ENCODE data around the gene ADRB1.

ADRB1 gene

GRCh38 chr10:114031073-114031972 lies 12.3 kb upstream of the ADRB1 start:
- TF ChIP-seq CTCF (conservative IDR thresholded peaks at IDR 0.05; ENCODE audit: low read depth, low read length): no peak
- no peak for DNase-seq (ENCODE audit: low read depth)
- H3K4me3 ChIP-seq (ENCODE audit: low read depth, low read length): no peak overlapping the region

- no peak for DNase-seq (ENCODE audit: low read depth)
- no peak overlapping the region for H3K4me3 ChIP-seq (ENCODE audit: low read depth, low read length)
- TF ChIP-seq CTCF (conservative IDR thresholded peaks at IDR 0.05; ENCODE audit: low read depth, low read length): no peak
Measured at GRCh38 chr10:114033566-114033965, 10.1 kb upstream of the ADRB1 start.

GRCh38 chr10:114034923-114035645 lies 8.6 kb upstream of the ADRB1 start:
- DNase-seq (ENCODE audit: low read depth): no peak
- TF ChIP-seq CTCF (conservative IDR thresholded peaks at IDR 0.05; ENCODE audit: low read depth, low read length): no peak
- H3K4me3 ChIP-seq (ENCODE audit: low read depth, low read length): no peak overlapping the region

GRCh38 chr10:114035791-114036190 lies 7.9 kb upstream of the ADRB1 start:
- no peak for DNase-seq (ENCODE audit: low read depth)
- no peak overlapping the region for H3K4me3 ChIP-seq (ENCODE audit: low read depth, low read length)
- no peak for TF ChIP-seq CTCF (conservative IDR thresholded peaks at IDR 0.05; ENCODE audit: low read depth, low read length)

- no peak overlapping the region for H3K4me3 ChIP-seq (ENCODE audit: low read depth, low read length)
- TF ChIP-seq CTCF (conservative IDR thresholded peaks at IDR 0.05; ENCODE audit: low read depth, low read length): no peak
Measured at GRCh38 chr10:114038819-114039218, 4.8 kb upstream of the ADRB1 start.

GRCh38 chr10:114041166-114041565 lies 2.5 kb upstream of the ADRB1 start:
- TF ChIP-seq CTCF (conservative IDR thresholded peaks at IDR 0.05; ENCODE audit: low read depth, low read length): no peak

More at GRCh38 chr10:114038819-114039218, 4.8 kb upstream of the ADRB1 start:
- DNase-seq (ENCODE audit: low read depth): no peak

More at GRCh38 chr10:114041166-114041565, 2.5 kb upstream of the ADRB1 start:
- no peak for DNase-seq (ENCODE audit: low read depth)
- H3K4me3 ChIP-seq (ENCODE audit: low read depth, low read length): no peak overlapping the region

All from choroid plexus epithelial cell (primary cell).